HepG2 (cell line): ENCODE measurements around the gene GCHFR. TPM values are rescaled to one million over a fixed set of nuclear protein-coding genes. Genes with fewer than 3 reads are reported as not detected.

Experiments used
- ADNP ChIP-seq: sonication (generic); formaldehyde crosslinking; IDR thresholded peaks from 2 replicates; pipeline ENCODE4 v1.4.0; 2020; ENCODE audit warnings: missing genetic modification reagents
- BORCS8-MEF2B ChIP-seq: sonication (generic); formaldehyde crosslinking; IDR thresholded peaks from 2 replicates; pipeline ENCODE4 v1.8.0; 2022; ENCODE audit warnings: mild to moderate bottlenecking, missing genetic modification reagents
- DMAP1 ChIP-seq: IDR thresholded peaks from 2 replicates; pipeline ENCODE4 v1.6.1; 2016
- ELF4 ChIP-seq: sonication (generic); formaldehyde crosslinking; IDR thresholded peaks from 2 replicates; pipeline ENCODE4 v1.5.0; 2020; ENCODE audit warnings: missing genetic modification reagents, mild to moderate bottlenecking, moderate library complexity, borderline replicate concordance
- ETV6 ChIP-seq: sonication (generic); formaldehyde crosslinking; conservative IDR thresholded peaks from 2 replicates; pipeline ENCODE4 v1.4.0; 2020; ENCODE audit warnings: missing genetic modification reagents
- FOXA1 ChIP-seq, 2 experiments: fragments of 450-650 bp in 1 of 2; sonication (generic) in 1 of 2; formaldehyde crosslinking in 1 of 2; IDR thresholded peaks; 2 replicates each; pipeline versions ENCODE4 v1.4.0 to v1.6.1; 2016 to 2020; ENCODE audit warnings: missing genetic modification reagents in 1 of 2
- KDM3A ChIP-seq: IDR thresholded peaks from 2 replicates; pipeline ENCODE4 v1.6.1; 2018; ENCODE audit warnings: low read depth, missing compliant biosample characterization
- KDM5B ChIP-seq: sonication (generic); formaldehyde crosslinking; IDR thresholded peaks from 2 replicates; pipeline ENCODE4 v1.4.0; 2020; ENCODE audit warnings: missing genetic modification reagents, mild to moderate bottlenecking, borderline replicate concordance
- KDM6A ChIP-seq: IDR thresholded peaks from 2 replicates; pipeline ENCODE4 v1.6.1; 2016; ENCODE audit warnings: low read depth
- NFE2 ChIP-seq: sonication (generic); formaldehyde crosslinking; IDR thresholded peaks from 2 replicates; pipeline ENCODE4 v1.4.0; 2020; ENCODE audit warnings: missing genetic modification reagents
- RFX5 ChIP-seq: IDR thresholded peaks from 2 replicates; pipeline ENCODE4 v1.6.1; 2011; ENCODE audit warnings: low read depth, low read length, improper control_type of control experiment
- SP140L ChIP-seq: sonication (generic); formaldehyde crosslinking; IDR thresholded peaks from 2 replicates; pipeline ENCODE4 v1.4.0; 2020; ENCODE audit warnings: missing genetic modification reagents, borderline replicate concordance
- SRSF4 ChIP-seq: fragments of 200-400 bp; formaldehyde crosslinking; IDR thresholded peaks from one replicate; pipeline ENCODE4 v1.6.1; 2018; ENCODE audit warnings: mild to moderate bottlenecking, low read depth, low read length, moderate library complexity; ENCODE audit not compliant: poor library complexity, severe bottlenecking
- STAG1 ChIP-seq: sonication (generic); formaldehyde crosslinking; IDR thresholded peaks from 2 replicates; pipeline ENCODE4 v1.4.0; 2020; ENCODE audit warnings: missing genetic modification reagents
- TEF ChIP-seq: sonication (generic); formaldehyde crosslinking; IDR thresholded peaks from 2 replicates; pipeline ENCODE4 v1.5.0; 2020; ENCODE audit warnings: missing genetic modification reagents
- TRAFD1 ChIP-seq: sonication (generic); formaldehyde crosslinking; IDR thresholded peaks from 2 replicates; pipeline ENCODE4 v1.5.1; 2020; ENCODE audit warnings: missing genetic modification reagents, mild to moderate bottlenecking, borderline replicate concordance
- TSC22D2 ChIP-seq: sonication (generic); formaldehyde crosslinking; IDR thresholded peaks from 2 replicates; pipeline ENCODE4 v1.5.1; 2020; ENCODE audit warnings: missing genetic modification reagents, mild to moderate bottlenecking, borderline replicate concordance
- ZNF350 ChIP-seq: sonication (generic); formaldehyde crosslinking; IDR thresholded peaks from 2 replicates; pipeline ENCODE4 v1.4.0; 2020; ENCODE audit warnings: mild to moderate bottlenecking, low read depth, missing genetic modification reagents, borderline replicate concordance
- ZNF546 ChIP-seq: sonication (generic); formaldehyde crosslinking; conservative IDR thresholded peaks from 2 replicates; pipeline ENCODE4 v1.8.1; 2023; ENCODE audit warnings: mild to moderate bottlenecking, missing genetic modification reagents
- ZNF652 ChIP-seq: IDR thresholded peaks from 2 replicates; pipeline ENCODE4 v1.6.1; 2016; ENCODE audit warnings: low read depth, borderline replicate concordance
- ZNF7 ChIP-seq: IDR thresholded peaks from 2 replicates; pipeline ENCODE4 v1.6.1; 2016; ENCODE audit warnings: missing biosample characterization, missing genetic modification reagents
- ZNF710 ChIP-seq: sonication (generic); formaldehyde crosslinking; IDR thresholded peaks from 2 replicates; pipeline ENCODE4 v1.5.0; 2020; ENCODE audit warnings: mild to moderate bottlenecking, missing genetic modification reagents, borderline replicate concordance
- ZSCAN22 ChIP-seq: sonication (generic); formaldehyde crosslinking; IDR thresholded peaks from 2 replicates; pipeline ENCODE4 v1.4.0; 2020; ENCODE audit warnings: mild to moderate bottlenecking, missing genetic modification reagents
- ZUFSP ChIP-seq: sonication (generic); formaldehyde crosslinking; IDR thresholded peaks from 2 replicates; pipeline ENCODE4 v1.9.0; 2021; ENCODE audit warnings: missing genetic modification reagents, mild to moderate bottlenecking, borderline replicate concordance
- polyA plus RNA-seq, 8 experiments: library from polyadenylated mRNA; depleted of rRNA in 3 of 8; stranded (reverse) in 7 of 8; unstranded in 1 of 8; fragments of >200 nt; fragmentation: Illumina TruSeq in 4 of 8; extraction: Trizol in 4 of 8; gene quantifications; 2 replicates each; pipeline versions ENCODE4 v1.2.1 to v1.2.3, GENCODE V29; 2011 to 2016; ENCODE audit warnings: low read depth in 4 of 8, missing spikeins in 1 of 8, mixed read lengths in 1 of 8; ENCODE audit not compliant: insufficient read depth in 1 of 8
- total RNA-seq, 5 experiments: library from RNA; depleted of rRNA; stranded (reverse); fragments of >200 nt; fragmentation: Illumina TruSeq; extraction: Trizol; gene quantifications; 2 replicates each; pipeline ENCODE4 v1.2.3, GENCODE V29; 2016; ENCODE audit warnings: low read depth in 1 of 5

Gene GCHFR
- total and polyA plus RNA-seq, 2 of the 13 experiments (the other 11 are each of a cell fraction or from before 2014, with no cell fraction given), result 51.5 to 92.4 TPM

- TF ChIP-seq SRSF4 (no peak), NFE2 (CRISPR knock-in tag) (no peak), RFX5 (no peak), FOXA1 (IDR thresholded peaks at IDR 0.05) (no peak), FOXA1 (CRISPR knock-in tag; IDR thresholded peaks at IDR 0.05) (no peak), ELF4 (CRISPR knock-in tag) (no peak), KDM5B (CRISPR knock-in tag) (peak; percentile 33; the same call in 1 of the 2 replicates), TEF (peak; percentile 59; the same call in 1 of the 2 replicates), SP140L (CRISPR knock-in tag) (no peak), ZSCAN22 (CRISPR knock-in tag) (no peak), KDM3A (CRISPR knock-in tag) (no peak), TRAFD1 (CRISPR knock-in tag) (no peak), ADNP (CRISPR knock-in tag) (no peak), ZNF546 (CRISPR knock-in tag) (no peak; the same call in 1 of the 2 replicates), ZNF350 (peak; percentile 61; the same call in 1 of the 2 replicates), STAG1 (CRISPR knock-in tag) (no peak), DMAP1 (0 out of 2 replicates have a peak, but pooled peaks have one; percentile 33), ZUFSP (CRISPR knock-in tag) (no peak), ZNF7 (no peak), BORCS8-MEF2B (CRISPR knock-in tag) (peak; percentile 88), ETV6 (no peak), ZNF652 (CRISPR knock-in tag) (no peak), KDM6A (CRISPR knock-in tag) (no peak), ZNF710 (CRISPR knock-in tag) (peak; percentile 10), TSC22D2 (CRISPR knock-in tag) (no peak)
Measured at GRCh38 chr15:40762919-40763800, 708 bp upstream of the GCHFR start (continued).
